ENCODE measurements around the gene N4BP2L2. TPM values are rescaled to one million over a fixed set of nuclear protein-coding genes. Genes with fewer than 3 reads are reported as not detected.

N4BP2L2 gene
- total and polyA plus RNA-seq, 9 of the 15 experiments (the other 6 are each of a cell fraction or from before 2014, with no cell fraction given): 33.9 to 76.4 (median 48.7) TPM

- FAIRE-seq (no peak), ATAC-seq (no peak), DNase-seq (ENCODE audit: extremely low read depth in 1 of 4, low spot score in 3 of 4) (no peak)
- Histone ChIP-seq H3K9me1 (ENCODE audit: control insufficient read depth, insufficient read depth, low read length) (no peaks in the 10 kb centered on the region), H3K27me3 (ENCODE audit: control insufficient read depth in 2 of 2, insufficient read depth in 2 of 2, low read length in 2 of 2) (no peaks in the 10 kb centered on the region), H3K36me3 (ENCODE audit: control insufficient read depth, insufficient read depth, low read length) (peaks cover 41% of the 10 kb centered on the region), H3K27ac (ENCODE audit: extremely low read depth, low read depth, low read length) (no peak overlapping the region), H3K9ac (ENCODE audit: insufficient read depth in 1 of 2, low read depth in 2 of 2, low read length in 2 of 2) (no peak overlapping the region), H3K4me1 (replicated peaks in 1 of 2; ENCODE audit: control insufficient read depth in 2 of 2, insufficient read depth in 2 of 2, low read length in 2 of 2) (peaks cover 0 to 13% of the 10 kb centered on the region in 2 experiments; a peak in 2 of 5 replicates), H3K79me2 (ENCODE audit: control insufficient read depth, insufficient read depth, low read length) (peaks cover 83% of the 10 kb centered on the region), H2AFZ (ENCODE audit: low read depth, low read length) (no peak overlapping the region), H3K9me3 (replicated peaks; ENCODE audit: control insufficient read depth, insufficient read depth, low read depth, low read length) (0 out of 2 replicates have a peak, but pooled peaks cover 4% of the 10 kb centered on the region), H3K4me3 (no peak overlapping the region), H3K4me2 (ENCODE audit: insufficient read depth, low read length) (no peak overlapping the region), H4K20me1 (replicated peaks; ENCODE audit: control insufficient read depth, insufficient read depth, low read length) (peaks cover 5% of the 10 kb centered on the region)
- WGBS (ENCODE audit: insufficient coverage, low coverage, missing lambda C conversion rate): 14% methylated on average over 1 of the region's 1 CpG
- no TSS peak for BruUV-seq (replicated peaks)
- POLR2A ChIA-PET: interaction anchor here (0.5 kb wide), 1 partner anchor 11 kb away, joined by 3 read pairs; no protein-coding TSS in a partner anchor
- in situ Hi-C loops (cut with MboI) (no loop called here), intact Hi-C loops (cut with micrococcal nuclease) (no loop called here)
- CTCF ChIA-PET (ENCODE audit: low intra/inter-chr PET ratio): no interaction called here
- no peak for TF ChIP-seq RBM39 (optimal IDR thresholded peaks at IDR 0.05; ENCODE audit: low read depth, low read length)
- no peak for TF ChIP-seq THAP12 (CRISPR knock-in tag; IDR thresholded peaks at IDR 0.05)
- TF ChIP-seq AFF4 (CRISPR knock-in tag; IDR thresholded peaks at IDR 0.05): no peak
- TF ChIP-seq ZNF282 (CRISPR knock-in tag; IDR thresholded peaks at IDR 0.05): no peak
- no peak for TF ChIP-seq ZBTB49 (CRISPR knock-in tag; IDR thresholded peaks at IDR 0.05; ENCODE audit: borderline replicate concordance)
- TF ChIP-seq ZNF23 (CRISPR knock-in tag; IDR thresholded peaks at IDR 0.05): no peak
Measured at GRCh38 chr13:32535115-32535514, 3.5 kb downstream of the N4BP2L2 start.
